GM19043 (cell line): ENCODE results near the gene CEP164.
"Not testable (repeated sequence)": the region's sequence is repeated elsewhere in the genome, so short reads cannot be mapped to it uniquely, and the experiment has no call there.

Experiments used
- ATAC-seq: cut with Tn5 transposase; IDR thresholded peaks from one replicate; pipeline ENCODE4 v1.9.1; 2021; ENCODE audit warnings: low read depth; ENCODE audit not compliant: unreplicated experiment

Gene CEP164

GRCh38 chr11:117392001-117392690, 64.5 kb downstream of the CEP164 start:
- ATAC-seq = no peak

DNA sequence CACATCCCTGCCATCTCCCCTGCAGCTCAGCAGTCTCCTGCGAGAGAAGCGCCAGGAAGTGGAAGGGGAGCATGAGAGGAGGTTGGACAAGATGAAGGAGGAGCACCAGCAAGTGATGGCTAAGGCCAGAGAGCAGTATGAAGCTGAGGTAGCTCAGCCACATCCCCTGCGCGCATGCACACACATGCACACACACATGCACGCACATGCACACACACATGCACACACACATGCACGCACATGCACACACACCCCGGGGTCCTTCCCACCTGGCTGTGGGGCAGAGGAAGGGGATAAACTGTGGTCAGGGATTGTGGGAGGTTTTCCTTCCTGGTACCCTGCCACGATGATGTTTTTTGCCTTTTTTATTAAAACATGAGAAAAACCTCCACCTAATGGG, 65.3 kb downstream of the CEP164 start:
- ATAC-seq = no peak

DNA sequence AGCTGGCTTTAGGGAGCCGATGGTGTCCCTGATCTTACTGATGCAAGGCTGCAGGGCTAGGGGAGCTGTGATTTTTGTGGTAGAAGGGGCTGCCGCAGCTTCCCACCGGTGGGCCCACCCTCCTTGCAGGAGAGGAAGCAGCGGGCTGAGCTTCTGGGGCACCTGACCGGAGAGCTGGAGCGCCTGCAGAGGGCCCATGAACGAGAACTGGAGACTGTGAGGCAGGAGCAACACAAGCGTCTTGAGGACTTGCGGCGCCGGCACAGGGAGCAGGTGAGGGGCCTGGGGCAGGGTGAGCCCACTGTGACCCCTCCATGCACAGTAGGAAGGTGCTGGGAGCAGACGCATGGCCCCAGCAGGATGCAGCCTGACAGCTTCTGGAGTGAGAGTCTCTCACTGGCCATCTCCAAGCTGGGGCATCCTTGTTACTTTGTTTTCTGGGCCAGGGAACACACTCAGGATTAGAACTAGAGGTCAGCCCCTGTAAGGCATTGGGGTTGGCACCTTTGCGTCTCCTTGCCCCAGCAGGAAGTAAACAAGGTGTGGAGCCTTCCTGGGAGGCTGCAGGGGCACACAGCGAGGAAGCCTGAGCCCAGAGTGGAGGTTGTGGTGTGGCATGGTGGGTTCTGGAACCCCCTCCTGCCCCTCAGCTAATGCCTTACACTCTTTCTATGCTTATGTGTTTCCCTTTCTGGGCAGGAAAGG, 66.7 kb downstream of the CEP164 start:
- ATAC-seq = no peak

DNA sequence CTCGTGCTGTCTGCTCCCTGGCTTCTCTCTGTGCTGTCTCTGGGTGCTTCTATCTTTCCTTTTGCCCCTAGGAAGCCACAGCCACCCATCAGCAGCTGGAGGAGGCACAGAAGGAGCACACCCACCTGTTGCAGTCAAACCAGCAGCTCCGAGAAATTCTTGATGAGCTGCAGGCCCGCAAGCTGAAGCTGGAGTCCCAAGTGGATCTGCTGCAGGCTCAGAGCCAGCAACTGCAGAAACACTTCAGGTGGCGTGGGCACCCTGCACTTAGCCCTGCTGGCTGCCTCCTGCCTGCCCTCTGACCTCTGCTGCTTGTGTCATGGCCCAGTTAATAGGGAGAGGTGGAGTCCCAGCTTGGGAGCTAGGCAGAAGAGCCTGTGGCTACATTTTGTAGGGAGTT, 67.8 kb downstream of the CEP164 start:
- no peak for ATAC-seq

- no peak for ATAC-seq
These were observed 69.3 kb downstream of the CEP164 start for GRCh38 chr11:117396970-117397369.

DNA sequence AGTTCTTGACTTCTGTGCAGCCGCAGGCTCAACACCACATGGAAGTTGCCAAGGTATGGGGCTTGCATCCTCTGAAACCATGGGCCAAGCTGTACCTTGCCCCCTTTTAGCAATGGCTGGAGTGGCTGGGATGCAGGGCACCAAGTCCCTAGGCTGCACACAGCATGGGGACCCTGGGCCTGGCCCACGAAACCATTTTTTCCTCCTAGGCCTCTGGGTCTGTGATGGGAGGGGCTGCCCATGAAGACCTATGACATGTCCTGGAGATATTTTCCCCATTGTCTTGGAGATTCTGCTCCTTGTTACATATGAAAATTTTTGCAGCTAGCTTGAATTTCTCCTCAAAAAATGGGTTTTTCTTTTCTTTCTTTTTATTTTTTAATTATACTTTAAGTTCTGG, 71.0 kb downstream of the CEP164 start:
- not testable (repeated sequence) for ATAC-seq

DNA sequence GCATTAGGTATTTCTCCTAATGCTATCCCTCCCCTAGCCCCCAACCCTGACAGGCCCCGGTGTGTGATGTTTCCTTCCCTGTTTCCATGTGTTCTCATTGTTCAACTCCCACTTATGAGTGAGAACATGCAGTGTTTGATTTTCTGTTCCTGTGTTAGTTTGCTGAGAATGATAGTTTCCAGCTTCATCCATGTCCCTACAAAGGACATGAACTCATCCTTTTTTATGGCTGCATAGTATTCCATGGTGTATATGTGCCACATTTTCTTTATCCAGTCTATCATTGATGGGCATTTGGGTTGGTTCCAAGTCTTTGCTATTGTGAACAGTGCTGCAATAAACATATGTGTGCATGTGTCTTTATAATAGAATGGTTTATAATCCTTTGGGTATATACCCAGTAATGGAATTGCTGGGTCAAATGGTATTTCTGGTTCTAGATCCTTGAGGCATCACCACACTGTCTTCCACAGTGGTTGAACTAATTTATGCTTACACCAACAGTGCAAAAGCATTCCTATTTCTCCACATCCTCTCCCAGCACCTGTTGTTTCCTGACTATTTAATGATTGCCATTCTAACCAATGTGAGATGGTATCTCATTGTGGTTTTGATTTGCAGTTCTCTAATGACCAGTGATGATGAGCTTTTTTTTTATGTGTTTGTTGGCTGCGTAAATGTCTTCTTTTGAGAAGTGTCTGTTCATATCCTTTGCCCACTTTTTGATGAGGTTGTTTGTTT, 71.6 kb downstream of the CEP164 start:
- ATAC-seq = not testable (repeated sequence)

DNA sequence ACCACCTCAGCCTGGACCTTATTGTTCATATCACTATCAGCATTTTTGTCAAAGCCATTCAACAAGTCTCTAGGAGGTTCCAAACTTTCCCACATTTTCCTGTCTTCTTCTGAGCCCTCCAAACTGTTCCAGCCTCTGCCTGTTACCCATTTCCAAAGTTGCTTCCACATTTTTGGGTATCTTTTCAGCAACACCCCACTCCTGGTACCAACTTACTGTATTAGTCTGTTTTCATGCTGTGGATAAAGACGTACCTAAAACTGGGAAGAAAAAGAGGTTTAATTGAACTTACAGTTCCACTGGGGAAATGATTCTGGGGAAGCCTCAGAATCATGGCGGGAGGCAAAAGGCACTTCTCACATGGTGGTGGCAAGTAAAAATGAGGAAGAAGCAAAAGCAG, 78.2 kb downstream of the CEP164 start:
- ATAC-seq = not testable (repeated sequence)

GRCh38 chr11:117407016-117407415, 79.4 kb downstream of the CEP164 start:
- ATAC-seq = no peak

- no peak for ATAC-seq
These were observed 80.7 kb downstream of the CEP164 start for GRCh38 chr11:117408356-117408755.

DNA sequence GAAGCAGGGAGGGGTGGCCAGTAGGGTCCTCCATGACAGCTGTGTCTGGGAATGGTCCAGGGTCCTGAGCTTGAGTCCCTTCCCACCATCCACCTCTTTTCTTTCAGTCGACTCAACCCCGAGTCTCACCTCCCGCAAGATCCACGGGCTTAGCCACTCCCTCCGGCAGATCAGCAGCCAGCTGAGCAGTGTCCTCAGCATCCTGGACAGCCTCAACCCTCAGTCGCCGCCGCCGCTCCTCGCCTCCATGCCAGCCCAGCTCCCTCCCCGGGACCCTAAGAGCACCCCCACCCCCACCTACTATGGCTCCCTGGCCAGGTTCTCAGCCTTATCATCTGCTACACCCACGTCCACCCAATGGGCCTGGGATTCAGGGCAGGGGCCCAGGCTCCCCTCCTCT, 81.9 kb downstream of the CEP164 start:
- no peak for ATAC-seq

- no peak for ATAC-seq
These were observed 82.6 kb downstream of the CEP164 start for GRCh38 chr11:117410238-117410637.

DNA sequence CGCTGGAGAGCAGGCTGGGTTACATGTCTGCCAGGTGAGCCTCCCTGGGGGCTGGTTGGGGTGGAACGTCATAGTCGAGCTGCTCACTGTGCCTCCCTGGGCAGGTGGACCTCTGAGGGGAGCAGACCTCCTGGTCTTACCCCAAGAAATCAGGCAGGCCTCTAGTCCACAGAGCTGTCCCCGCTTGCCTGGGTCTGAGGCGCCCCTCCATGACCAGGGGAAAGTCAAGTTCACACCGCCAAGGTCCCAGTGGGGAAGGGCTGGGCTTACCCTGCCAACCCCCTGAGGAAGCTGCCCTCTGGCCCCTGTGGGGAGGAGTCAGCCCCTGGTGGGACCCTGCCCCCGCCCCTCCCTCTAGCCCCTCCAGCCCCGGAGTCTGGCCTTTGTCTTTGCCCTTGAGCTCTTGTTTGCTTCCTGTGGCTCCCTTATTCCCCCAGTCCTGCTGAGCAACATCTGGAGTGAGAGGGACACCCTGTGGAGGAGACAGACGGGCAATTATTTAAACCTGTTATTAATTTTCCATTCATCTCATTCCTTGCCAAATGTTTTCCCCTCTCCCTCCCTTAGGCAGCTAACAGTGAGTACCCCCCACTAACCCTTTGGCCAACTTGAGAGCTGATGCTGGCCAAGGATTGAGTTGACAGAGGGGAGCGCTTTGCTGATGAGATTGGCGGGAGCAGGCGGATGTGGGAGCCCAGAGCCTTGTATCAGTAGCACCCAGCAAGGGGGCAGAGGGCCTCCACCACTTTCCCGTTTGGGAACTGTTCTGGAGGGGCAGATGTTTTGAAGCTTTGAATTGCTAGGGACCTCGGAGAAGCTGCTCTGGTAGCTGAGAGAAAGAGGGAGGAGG, 83.4 kb downstream of the CEP164 start:
- ATAC-seq = no peak

DNA sequence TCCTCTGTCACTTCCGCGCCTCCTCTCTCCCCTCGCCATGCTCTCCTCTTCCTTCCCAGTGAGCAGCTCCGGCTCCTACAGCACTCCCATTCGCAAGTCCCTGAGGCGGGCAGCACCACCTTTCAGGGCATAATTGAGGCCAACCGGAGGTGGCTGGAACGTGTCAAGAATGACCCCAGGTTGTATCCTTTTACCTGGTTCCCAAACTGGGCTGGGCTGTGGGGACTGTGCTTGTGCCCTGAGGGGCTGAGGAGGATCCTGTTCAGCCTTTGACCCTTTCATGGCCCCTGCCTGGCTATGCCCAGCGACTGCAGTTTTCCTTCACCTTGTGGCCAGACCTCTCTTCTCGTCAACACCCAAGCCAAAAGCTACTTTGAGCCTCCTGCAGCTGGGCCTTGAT, 84.1 kb downstream of the CEP164 start:
- ATAC-seq = no peak

GRCh38 chr11:117412176-117412575, 84.5 kb downstream of the CEP164 start:
- no peak for ATAC-seq

- no peak for ATAC-seq
These were observed 85.1 kb downstream of the CEP164 start for GRCh38 chr11:117412653-117413275.

- no peak for ATAC-seq
These were observed 86.0 kb downstream of the CEP164 start for GRCh38 chr11:117413616-117414015.

DNA sequence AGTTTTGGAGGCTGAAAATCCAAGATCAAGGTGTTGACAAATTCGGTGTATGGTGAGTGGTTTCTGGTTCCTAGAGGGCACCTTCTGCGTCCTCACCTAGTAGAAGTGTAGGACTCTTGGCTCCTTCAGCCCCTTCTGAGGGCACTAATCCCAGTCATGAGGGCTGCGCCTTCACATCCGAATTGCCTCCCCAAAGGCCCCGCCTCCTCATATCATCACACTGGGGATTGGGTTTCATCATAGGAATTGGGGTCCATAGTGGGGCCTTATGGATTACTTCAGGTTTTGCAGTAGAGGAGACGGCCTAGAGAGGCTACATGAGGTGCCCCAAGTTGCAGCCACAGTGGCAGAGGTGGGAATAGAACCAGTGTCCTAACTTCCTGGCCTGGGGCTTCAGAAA, 87.1 kb downstream of the CEP164 start:
- no peak for ATAC-seq

GRCh38 chr11:117415358-117415896, 87.8 kb downstream of the CEP164 start:
- no peak for ATAC-seq

- no peak for ATAC-seq
These were observed 89.7 kb downstream of the CEP164 start for GRCh38 chr11:117417342-117417741.
